CD4-positive, alpha-beta T cell treated with Interferon gamma for 1 hour (primary cell): ENCODE results near the gene OR1D2.
A peak's percentile ranks its signal among the peaks of the same experiment; 100 is the strongest.
"Not testable (repeated sequence)": the region's sequence is repeated elsewhere in the genome, so short reads cannot be mapped to it uniquely, and the experiment has no call there.

Experiments used
- DNase-seq: peaks from one replicate; pipeline ENCODE4 v3.0.0-alpha.2; 2020

Gene OR1D2

GRCh38 chr17:3104322-3104721 lies at the start of gene OR1D2:
OR1D2 (minus strand) TSS chr17:3104422; CDS start chr17:3092996, 11,426 bp downstream.
- DNase-seq: no peak

GRCh38 chr17:3137494-3137893 lies 33.3 kb upstream of the OR1D2 start:
- DNase-seq: not testable (repeated sequence)

GRCh38 chr17:3127451-3127850 lies 23.2 kb upstream of the OR1D2 start, which contains the start of gene OR1G1:
OR1G1 (minus strand) TSS chr17:3127551; CDS start chr17:3127551, 0 bp downstream.
- no peak for DNase-seq

GRCh38 chr17:3073850-3074249 lies 30.4 kb downstream of the OR1D2 start:
- DNase-seq: not testable (repeated sequence)

- DNase-seq: not testable (repeated sequence)
These were observed 39.0 kb downstream of the OR1D2 start for GRCh38 chr17:3065192-3065591.

GRCh38 chr17:3063507-3063906 lies 40.7 kb downstream of the OR1D2 start, which contains the start of gene OR1D5:
OR1D5 (minus strand) TSS chr17:3063607; CDS start chr17:3063607, 0 bp downstream.
- not testable (repeated sequence) for DNase-seq

- not testable (repeated sequence) for DNase-seq
These were observed 41.3 kb downstream of the OR1D2 start for GRCh38 chr17:3062824-3063377.

GRCh38 chr17:3054868-3055267 lies 49.4 kb downstream of the OR1D2 start:
- DNase-seq: not testable (repeated sequence)

- DNase-seq: no peak
These were observed 54.4 kb downstream of the OR1D2 start for GRCh38 chr17:3049705-3050295.

GRCh38 chr17:3048727-3049471 lies 55.3 kb downstream of the OR1D2 start:
- DNase-seq: peak; percentile 96

- no peak for DNase-seq
These were observed 57.5 kb downstream of the OR1D2 start for GRCh38 chr17:3046753-3047152.

GRCh38 chr17:3043737-3044365 lies 60.4 kb downstream of the OR1D2 start:
- DNase-seq: no peak

GRCh38 chr17:3040882-3041281 lies 63.3 kb downstream of the OR1D2 start:
- DNase-seq: no peak

- DNase-seq: peak; percentile 51
These were observed 64.5 kb downstream of the OR1D2 start for GRCh38 chr17:3039736-3040135.

GRCh38 chr17:3038941-3039340 lies 65.3 kb downstream of the OR1D2 start:
- DNase-seq: no peak
